ENCODE results near the gene CBFA2T3. TPM values are rescaled to one million over a fixed set of nuclear protein-coding genes. Genes with fewer than 3 reads are reported as not detected.

The CBFA2T3 gene
- total and polyA plus RNA-seq, 2 of the 13 experiments (the other 11 are each of a cell fraction or from before 2014, with no cell fraction given), result 0.05 TPM; not detected in 1

DNA sequence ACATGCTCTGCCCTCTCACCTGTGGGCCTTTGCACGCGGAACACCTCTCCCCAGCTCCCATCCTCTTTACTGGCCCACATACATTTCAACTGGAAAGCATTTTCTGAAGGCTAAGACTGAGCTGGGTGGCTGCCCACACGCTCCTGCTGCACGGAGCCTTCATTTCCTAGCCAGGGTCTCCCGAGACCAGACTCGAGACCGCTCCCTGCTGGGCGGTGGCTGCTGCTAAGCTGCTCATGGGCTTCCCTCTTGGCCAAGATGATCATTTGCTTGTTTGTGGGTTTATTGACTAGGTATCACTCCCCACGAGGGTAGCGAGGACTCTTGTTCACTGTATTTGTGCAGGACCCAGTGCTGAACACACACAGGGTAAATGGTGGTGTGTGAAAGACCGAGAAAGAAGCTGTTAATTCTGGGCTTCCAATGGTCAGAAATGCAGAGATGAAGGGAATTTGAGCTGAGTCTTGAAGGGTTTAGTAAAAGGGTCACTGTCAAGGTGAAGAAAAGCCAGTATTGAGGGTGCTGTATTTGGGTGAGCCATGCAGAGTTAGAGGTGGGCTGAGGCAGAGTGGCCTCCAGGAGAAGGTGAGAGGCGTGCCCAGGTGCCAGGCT, 119.2 kb downstream of the CBFA2T3 start (continued):
- TF ChIP-seq, protein P1, sequence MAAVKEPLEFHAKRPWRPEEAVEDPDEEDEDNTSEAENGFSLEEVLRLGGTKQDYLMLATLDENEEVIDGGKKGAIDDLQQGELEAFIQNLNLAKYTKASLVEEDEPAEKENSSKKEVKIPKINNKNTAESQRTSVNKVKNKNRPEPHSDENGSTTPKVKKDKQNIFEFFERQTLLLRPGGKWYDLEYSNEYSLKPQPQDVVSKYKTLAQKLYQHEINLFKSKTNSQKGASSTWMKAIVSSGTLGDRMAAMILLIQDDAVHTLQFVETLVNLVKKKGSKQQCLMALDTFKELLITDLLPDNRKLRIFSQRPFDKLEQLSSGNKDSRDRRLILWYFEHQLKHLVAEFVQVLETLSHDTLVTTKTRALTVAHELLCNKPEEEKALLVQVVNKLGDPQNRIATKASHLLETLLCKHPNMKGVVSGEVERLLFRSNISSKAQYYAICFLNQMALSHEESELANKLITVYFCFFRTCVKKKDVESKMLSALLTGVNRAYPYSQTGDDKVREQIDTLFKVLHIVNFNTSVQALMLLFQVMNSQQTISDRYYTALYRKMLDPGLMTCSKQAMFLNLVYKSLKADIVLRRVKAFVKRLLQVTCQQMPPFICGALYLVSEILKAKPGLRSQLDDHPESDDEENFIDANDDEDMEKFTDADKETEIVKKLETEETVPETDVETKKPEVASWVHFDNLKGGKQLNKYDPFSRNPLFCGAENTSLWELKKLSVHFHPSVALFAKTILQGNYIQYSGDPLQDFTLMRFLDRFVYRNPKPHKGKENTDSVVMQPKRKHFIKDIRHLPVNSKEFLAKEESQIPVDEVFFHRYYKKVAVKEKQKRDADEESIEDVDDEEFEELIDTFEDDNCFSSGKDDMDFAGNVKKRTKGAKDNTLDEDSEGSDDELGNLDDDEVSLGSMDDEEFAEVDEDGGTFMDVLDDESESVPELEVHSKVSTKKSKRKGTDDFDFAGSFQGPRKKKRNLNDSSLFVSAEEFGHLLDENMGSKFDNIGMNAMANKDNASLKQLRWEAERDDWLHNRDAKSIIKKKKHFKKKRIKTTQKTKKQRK (IDR thresholded peaks at IDR 0.05; ENCODE audit: low read length), result no peak
- TF ChIP-seq ZNF34 (CRISPR knock-in tag; IDR thresholded peaks at IDR 0.05; ENCODE audit: borderline replicate concordance) (no peak), ZKSCAN5 (CRISPR knock-in tag; IDR thresholded peaks at IDR 0.05) (no peak), TCF7 (IDR thresholded peaks at IDR 0.05; ENCODE audit: low read depth) (no peak), ZNF766 (CRISPR knock-in tag; IDR thresholded peaks at IDR 0.05; ENCODE audit: borderline replicate concordance) (0 out of 2 replicates have a peak, but pooled peaks have one; percentile 57), ZNF230 (CRISPR knock-in tag; IDR thresholded peaks at IDR 0.05) (no peak), MIER3 (CRISPR knock-in tag; IDR thresholded peaks at IDR 0.05; ENCODE audit: borderline replicate concordance) (0 out of 2 replicates have a peak, but pooled peaks have one; percentile 27), NFIC (IDR thresholded peaks at IDR 0.05; ENCODE audit: low read length) (no peak), MEIS2 (CRISPR knock-in tag; IDR thresholded peaks at IDR 0.05) (no peak), ZNF263 (CRISPR knock-in tag; IDR thresholded peaks at IDR 0.05) (peak; percentile 24; the same call in 1 of the 2 replicates), ZNF747 (CRISPR knock-in tag; IDR thresholded peaks at IDR 0.05; ENCODE audit: borderline replicate concordance) (no peak), NR2C2 (CRISPR knock-in tag; IDR thresholded peaks at IDR 0.05; ENCODE audit: borderline replicate concordance) (no peak), SKI (IDR thresholded peaks at IDR 0.05; ENCODE audit: partially characterized antibody) (no peak)
- TF ChIP-seq, protein P2, sequence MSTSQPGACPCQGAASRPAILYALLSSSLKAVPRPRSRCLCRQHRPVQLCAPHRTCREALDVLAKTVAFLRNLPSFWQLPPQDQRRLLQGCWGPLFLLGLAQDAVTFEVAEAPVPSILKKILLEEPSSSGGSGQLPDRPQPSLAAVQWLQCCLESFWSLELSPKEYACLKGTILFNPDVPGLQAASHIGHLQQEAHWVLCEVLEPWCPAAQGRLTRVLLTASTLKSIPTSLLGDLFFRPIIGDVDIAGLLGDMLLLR (CRISPR knock-in tag; IDR thresholded peaks at IDR 0.05), result no peak; the same call in 1 of the 2 replicates
- TF ChIP-seq, protein P3, sequence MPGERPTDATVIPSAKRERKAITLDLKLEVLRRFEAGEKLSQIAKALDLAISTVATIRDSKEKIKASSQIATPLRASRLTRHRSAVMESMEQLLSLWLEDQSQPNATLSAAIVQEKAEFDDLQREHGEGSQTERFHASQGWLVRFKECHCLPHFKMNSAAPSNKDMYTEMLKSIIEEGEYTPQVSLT (CRISPR knock-in tag; IDR thresholded peaks at IDR 0.05; ENCODE audit: borderline replicate concordance, low read depth), result no peak
- TF ChIP-seq, protein P4, sequence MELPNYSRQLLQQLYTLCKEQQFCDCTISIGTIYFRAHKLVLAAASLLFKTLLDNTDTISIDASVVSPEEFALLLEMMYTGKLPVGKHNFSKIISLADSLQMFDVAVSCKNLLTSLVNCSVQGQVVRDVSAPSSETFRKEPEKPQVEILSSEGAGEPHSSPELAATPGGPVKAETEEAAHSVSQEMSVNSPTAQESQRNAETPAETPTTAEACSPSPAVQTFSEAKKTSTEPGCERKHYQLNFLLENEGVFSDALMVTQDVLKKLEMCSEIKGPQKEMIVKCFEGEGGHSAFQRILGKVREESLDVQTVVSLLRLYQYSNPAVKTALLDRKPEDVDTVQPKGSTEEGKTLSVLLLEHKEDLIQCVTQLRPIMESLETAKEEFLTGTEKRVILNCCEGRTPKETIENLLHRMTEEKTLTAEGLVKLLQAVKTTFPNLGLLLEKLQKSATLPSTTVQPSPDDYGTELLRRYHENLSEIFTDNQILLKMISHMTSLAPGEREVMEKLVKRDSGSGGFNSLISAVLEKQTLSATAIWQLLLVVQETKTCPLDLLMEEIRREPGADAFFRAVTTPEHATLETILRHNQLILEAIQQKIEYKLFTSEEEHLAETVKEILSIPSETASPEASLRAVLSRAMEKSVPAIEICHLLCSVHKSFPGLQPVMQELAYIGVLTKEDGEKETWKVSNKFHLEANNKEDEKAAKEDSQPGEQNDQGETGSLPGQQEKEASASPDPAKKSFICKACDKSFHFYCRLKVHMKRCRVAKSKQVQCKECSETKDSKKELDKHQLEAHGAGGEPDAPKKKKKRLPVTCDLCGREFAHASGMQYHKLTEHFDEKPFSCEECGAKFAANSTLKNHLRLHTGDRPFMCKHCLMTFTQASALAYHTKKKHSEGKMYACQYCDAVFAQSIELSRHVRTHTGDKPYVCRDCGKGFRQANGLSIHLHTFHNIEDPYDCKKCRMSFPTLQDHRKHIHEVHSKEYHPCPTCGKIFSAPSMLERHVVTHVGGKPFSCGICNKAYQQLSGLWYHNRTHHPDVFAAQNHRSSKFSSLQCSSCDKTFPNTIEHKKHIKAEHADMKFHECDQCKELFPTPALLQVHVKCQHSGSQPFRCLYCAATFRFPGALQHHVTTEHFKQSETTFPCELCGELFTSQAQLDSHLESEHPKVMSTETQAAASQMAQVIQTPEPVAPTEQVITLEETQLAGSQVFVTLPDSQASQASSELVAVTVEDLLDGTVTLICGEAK (IDR thresholded peaks at IDR 0.05), result no peak
- TF ChIP-seq, protein P4 (CRISPR knock-in tag; IDR thresholded peaks at IDR 0.05), result no peak

Measured in HepG2 (cell line).